Ovary (tissue), 3 donors: ENCODE measurements around the gene TRIOBP.

Experiments used
- CTCF ChIP-seq, 3 donors: fragments of 450-650 bp in 2 of 3; fragments of 200-600 bp in 1 of 3; IDR thresholded peaks; one replicate each; pipeline versions ENCODE4 v1.5.1 to v1.8.0; 2016 to 2022; ENCODE audit warnings: antibody characterized with exemption in 3 of 3, mild to moderate bottlenecking in 1 of 3
- POLR2A ChIP-seq: fragments of 450-650 bp; IDR thresholded peaks from one replicate; pipeline ENCODE4 v1.6.1; 2017; ENCODE audit warnings: antibody characterized with exemption, mild to moderate bottlenecking, moderate library complexity
- donor health status: DM: no; HTN: no; CAD: no.

DNA sequence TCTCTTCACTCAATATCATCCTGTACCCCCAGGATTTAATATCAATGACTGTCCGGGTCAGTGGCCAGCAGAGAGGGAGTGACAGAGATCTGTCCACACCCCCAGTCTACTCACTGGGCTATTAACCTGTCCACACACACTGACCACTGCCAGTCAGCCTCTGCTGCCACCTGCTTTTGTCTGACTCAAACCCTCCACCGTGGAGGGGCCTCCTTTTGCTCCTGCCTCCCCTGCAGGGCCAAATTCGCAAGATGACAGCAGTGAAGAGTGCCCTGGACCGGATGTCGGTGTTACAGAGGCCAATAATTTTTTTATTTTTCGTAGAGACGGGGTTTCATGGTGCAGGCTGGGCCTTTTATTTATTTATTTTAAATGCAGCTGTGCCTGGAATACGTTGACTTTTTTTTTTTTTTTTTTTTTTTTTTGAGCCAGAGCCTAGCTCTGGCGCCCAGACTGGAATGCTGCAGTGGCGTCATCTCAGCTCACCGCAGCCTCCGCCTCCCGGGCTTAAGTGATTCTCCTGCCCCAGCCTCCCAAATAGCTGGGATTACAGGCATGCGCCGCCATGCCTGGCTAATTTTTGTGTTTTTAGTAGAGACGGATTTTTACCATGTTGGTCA, 33.2 kb upstream of the TRIOBP start:
- TF ChIP-seq CTCF (IDR thresholded peaks at IDR 0.05) (no peak), POLR2A (no peak)
